Measurements from ENCODE around the gene SCYGR2.

SCYGR2 gene

DNA sequence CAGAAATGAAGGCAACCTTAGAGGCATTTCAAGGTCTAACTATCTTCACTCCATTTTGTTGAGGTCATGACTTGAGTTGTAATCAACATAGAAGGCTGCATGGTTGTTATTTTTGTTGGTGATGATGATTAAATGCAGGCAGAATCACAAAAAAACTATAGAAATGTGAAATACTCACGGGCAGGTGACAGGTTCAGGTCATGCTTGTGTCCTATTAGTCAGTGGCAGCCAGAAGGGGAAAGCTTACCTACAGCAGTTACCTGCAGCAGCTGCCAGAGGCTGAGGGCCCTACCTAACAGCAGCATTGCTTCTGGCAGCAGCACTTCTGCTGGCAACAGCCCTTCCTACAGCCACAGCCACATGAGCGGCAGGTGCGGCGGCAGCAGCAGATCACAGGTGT, 15.6 kb downstream of the SCYGR2 start:
- DNase-seq, result no peak

DNA sequence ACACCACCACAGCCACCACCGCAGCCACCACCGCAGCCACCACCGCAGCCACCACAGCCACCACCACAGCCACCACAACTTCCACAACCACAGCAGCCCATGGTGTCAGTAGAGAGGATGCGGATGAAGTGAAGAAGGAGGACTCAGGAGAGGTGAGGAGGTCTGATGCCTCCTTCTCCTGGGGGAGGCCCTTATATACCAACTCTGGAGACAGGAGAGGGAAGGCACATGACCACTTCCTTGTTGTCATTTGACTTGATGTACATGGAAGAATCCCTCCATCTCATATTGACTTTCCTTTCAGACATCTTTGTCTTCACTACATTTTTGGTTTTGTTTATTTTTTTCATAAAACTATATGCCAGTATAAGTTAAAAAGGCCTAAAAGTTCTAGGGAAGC, 16.0 kb downstream of the SCYGR2 start, which contains the start of gene SCYGR3:
TSS of gene SCYGR3 (minus strand) at position 101 of the 400 bp plus-strand sequence. CDS start at position 101, 0 bp downstream.
- DNase-seq, result no peak

DNA sequence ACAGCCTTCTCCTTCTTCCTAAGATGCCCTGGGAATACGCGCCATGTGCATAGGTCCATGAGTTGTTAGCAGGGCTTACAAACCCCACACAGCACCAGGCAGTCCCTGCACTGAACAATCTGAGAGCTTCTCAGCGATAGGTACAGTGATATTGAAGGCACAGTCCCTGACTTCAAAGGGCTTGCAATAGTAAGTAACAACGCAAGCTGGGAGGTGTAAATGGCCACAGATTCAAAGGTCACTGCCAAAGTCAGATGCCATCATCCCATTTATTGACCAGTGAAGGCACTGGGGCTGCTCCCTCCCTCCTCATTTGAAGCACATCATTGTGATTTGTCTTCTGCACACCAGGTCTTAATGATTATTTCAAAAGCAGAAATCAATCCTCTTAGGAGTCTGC, 16.5 kb downstream of the SCYGR2 start:
- no peak for DNase-seq

DNA sequence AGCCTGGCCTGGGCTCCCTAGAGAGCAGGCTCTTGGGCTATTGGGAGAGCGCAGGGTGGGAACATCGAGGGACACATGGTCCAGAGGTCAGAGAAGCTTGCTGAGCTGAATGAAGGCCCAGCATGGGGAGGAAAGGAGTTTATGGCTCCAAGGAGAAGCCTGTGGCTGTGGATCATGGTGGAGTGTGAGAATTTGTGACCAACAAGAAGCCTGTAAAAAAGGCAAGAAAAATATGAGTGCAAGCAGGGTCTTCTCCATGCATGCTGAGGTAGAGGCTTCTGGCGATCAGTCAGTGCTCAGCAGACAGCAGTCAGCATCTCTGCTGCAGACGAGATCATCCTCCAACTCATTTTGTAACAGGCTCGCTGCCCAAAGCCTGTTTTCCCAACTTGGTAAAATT, 17.2 kb downstream of the SCYGR2 start:
- DNase-seq, result no peak

DNA sequence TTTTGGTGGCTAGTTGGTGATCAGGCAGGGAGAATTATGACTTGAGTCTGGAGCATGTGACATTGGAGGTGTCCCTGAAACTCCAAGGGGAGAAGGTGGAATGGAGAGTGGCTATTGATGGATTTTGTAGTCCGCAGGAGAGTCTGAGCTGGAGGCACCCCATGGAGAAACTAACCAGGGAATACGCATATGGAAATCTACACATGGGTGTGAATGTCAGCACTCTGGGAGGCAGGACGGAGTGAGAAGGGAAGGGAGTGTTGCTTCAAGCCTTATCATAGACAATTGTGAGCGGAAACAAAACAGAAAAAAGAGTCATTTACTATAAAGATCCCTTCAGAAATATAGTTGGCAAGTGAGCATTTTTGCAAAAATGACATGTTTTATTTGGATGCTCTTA, 17.9 kb downstream of the SCYGR2 start:
- no peak for DNase-seq

DNA sequence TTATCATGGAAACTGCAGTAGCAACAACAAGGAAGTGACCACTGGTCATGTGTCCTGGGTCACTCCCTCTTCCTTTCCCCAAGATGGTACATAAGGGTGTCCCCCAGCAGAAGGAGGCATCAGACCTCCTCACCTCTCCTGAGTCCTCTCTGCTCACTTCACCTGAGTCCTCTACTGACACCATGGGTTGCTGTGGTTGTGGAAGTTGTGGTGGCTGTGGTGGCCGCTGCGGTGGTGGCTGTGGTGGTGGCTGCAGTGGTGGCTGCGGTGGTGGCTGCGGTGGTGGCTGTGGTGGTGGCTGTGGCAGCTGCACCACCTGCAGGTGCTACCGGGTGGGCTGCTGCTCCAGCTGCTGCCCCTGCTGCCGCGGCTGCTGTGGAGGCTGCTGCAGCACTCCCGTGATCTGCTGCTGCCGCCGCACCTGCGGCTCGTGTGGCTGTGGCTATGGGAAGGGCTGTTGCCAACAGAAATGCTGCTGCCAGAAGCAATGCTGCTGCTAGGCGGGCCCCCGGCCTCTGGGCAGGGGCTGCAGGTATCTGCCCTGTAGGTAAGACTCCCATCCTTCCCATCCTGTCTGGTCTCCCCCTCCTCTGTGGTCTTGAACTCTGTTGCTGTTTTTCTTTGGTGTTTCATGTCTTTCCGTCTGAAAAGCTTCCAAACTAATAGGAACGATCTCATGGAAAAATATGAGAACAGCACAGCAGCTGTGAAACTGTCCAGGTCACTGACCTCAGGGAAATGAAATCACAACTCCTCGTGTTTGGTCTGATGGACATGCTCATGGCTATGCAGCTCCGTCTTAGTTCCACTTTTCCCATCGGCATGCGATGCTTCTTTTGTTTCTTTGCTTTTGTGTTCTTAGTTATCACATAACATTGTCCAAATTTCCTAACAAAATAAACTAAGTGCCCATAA, 18.9 kb downstream of the SCYGR2 start, which contains the start of gene SCYGR4:
TSS of gene SCYGR4 (plus strand) at position 183 of the 915 bp plus-strand sequence. CDS start at position 183, 0 bp downstream.
- no peak for DNase-seq

DNA sequence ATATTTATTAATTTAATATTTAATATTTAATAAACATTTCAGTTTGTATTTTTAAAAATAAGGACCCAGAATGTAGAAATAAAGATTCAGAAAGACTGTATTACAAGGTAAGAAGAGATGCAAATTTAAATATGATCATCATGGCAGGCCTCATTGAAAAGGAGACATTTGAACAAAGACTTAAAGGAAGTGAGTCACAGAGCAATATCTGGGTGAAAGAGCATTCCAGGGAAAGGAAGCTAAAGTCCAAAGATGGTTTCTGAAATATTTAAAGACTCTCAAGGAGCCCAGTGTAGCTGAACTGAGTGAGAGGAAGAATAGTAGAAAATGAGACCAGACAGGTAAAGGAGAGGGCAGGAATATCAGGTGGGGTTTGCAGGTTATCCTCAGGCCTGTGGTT, 24.5 kb downstream of the SCYGR2 start:
- DNase-seq, result no peak

DNA sequence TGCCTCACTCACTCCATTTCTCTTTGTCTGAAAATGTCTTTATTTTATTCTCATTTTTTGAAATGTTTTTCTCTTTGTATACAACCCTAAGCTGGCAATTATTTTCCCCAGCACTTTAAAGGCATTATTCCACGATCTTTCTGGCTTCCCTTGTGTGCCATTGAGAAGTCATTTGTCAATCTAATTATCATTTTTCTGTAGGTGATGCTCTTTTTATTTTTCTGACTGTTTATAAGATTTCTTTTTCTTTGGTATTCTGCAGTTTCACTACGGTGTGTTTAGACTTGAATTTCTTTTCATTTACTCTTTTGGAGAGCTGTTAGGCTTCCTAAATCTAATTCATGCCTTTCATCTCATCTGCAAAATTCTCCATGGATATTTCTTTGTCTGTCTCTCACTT, 26.7 kb downstream of the SCYGR2 start:
- DNase-seq, result no peak

DNA sequence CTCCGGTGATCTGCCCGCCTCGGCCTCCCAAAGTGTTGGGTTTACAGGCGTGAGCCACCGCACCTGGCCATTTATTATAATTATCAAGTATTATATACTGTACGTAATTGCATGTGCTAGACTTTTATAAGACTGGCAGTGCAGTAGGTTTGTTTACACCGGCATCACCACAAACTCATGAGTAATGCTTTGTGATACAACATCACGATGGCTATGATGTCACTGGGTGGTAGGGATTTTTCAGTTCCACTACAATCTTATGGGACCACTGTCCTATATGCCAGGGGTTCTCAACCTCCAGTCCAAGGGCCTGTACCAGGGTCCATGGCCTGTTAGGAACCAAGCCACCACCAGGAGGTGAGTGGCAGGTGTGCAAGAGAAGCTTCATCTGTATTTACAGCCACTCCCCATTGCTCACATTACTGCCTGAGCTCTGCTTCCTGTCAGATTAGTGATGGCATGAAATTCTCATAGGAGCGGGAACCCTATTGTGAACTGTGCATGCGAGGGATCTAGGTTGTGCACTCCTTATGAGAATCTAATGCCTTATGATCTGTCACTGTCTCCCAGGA, 28.0 kb downstream of the SCYGR2 start:
- no peak for DNase-seq

DNA sequence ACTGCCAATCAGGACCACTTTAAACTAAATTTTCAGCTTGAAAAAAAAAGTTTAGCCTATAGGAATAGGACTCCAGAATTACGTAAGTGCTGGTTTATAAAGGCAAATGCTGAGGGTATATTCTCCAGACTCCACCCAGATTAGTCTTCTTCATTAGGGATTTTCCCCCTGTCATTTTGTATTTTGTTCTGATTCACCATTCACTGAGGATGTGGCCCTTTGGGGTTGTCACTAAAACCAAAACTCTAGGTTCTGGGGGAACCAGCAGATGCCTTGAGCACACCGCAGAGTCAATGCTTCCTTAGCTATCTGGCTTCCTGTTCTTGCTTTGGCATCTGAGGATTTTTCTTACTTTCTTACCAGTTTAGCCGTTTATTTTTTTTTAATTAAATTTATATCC, 29.1 kb downstream of the SCYGR2 start:
- DNase-seq, result no peak

DNA sequence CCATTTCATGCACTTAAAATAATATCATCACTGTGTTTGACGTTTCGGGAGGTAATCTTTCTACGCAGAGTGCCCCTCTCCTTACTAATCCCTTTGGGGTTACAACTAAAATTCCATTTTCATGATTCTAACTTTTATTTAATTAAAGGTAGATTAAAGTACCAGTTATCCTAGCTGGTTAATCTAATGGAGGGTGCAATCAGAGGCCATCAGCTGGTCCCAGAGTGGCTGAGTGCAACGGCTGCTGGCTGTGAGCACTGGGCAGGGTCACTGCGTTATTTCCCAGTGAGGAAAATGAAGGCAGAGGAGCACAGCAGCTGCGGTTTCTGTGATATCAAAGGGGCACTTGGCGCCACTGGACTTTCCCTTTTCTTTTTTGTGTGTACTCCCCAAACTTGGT, 30.7 kb downstream of the SCYGR2 start:
- no peak for DNase-seq

DNA sequence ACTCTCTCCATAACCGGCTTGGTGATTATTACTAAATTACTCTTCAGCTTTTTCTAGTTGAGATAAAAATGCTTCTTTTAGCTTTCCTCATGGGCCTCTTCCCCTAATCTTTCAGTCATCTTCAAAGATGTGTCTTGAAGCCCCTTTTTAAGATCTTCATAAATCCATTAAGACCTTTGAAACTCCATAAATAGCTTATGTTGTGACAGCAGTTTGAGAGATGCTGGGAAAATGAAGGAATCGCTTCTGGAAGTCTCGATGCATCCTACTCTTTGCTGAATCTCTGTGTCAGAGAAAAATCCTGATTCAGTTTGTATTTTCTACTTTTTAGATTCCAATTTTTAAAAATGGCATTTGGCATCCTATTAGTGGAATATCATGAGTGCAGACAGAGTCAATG, 31.6 kb downstream of the SCYGR2 start:
- DNase-seq, result no peak

DNA sequence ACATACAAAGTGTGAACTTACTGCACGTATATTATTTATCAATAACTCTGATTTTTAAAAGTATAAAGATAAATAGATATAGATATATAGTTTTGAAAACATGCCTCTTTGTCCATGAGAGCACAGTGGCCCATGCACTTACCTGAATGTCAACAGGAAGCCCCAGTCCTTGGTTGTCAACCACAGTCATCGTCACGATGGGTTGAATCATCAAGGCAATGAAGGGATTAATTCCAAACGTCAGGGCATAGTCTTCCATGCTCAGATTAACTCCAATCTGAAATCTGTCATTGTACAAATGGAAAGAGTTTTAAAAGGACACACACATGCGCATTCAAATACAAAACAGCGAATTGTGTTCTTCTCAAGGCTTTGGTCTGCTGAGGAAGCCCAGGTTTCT, 34.1 kb downstream of the SCYGR2 start:
- no peak for DNase-seq

DNA sequence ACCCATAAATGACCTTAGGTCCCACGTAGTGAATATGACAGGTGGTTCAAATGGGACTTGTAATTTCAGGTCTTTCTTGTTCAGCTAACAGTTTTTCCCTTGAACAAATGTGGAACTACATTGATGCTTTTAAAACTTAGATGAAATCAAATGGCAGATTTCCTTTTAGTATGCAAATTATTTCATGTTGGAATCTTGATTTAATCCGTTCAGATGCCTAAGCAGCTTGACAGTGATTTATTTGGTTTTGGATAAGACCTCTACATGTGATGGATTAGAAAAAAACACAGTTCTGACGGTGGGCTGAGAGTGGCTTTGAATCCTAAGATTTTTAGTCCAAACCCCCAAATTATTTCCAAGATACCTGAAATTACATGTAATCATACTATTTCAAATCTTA, 35.5 kb downstream of the SCYGR2 start:
- DNase-seq, result no peak

DNA sequence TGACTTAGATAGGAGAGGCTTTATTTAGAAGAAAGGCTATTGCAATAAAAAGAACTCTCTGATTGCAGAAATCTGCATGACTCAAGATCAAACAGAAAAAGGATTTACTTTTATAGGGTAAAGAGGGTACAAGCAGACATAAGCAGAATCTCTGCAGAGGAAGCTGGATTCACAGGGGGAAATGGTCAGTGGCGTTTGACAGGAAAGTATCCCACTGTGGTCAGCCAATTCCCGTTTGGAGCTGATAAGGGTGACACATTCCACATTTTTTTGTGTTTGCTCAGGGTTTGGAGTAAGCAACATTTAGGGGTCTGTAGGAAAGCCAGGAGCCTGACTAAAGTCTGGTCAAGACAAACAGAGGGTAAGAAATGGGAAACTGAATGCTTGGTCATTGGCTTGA, 44.0 kb downstream of the SCYGR2 start:
- no peak for DNase-seq

DNA sequence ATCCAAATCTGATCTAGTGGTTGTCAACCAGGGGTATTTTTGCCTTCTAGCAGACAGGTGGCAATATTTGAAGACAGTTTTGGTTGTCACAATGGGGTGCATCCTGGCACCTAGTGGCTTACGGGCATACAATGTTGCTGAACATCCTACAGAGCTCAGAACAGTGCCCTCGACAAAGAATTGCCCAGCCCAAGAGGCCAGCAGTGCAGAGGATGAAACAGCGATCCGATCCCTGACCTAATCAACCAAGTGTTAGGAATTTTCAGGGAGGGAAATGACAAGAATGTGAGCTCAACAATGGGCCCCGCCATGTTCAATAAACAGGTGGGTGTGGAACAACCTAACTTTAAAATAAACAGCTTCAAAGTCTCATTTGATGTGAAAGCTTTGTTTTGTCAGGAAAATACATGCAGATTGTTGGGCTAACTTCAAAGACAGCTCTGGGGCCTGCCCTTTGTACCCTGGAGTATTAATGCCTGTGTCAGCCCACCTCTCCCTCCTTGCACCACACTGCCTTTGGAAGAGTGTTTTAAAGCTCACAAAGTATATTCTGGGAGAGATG, 45.4 kb downstream of the SCYGR2 start:
- DNase-seq, result no peak
